ENCODE measurements around the gene KRT6A.
"Not testable (repeated sequence)": the region's sequence is repeated elsewhere in the genome, so short reads cannot be mapped to it uniquely, and the experiment has no call there.

The KRT6A gene

DNA sequence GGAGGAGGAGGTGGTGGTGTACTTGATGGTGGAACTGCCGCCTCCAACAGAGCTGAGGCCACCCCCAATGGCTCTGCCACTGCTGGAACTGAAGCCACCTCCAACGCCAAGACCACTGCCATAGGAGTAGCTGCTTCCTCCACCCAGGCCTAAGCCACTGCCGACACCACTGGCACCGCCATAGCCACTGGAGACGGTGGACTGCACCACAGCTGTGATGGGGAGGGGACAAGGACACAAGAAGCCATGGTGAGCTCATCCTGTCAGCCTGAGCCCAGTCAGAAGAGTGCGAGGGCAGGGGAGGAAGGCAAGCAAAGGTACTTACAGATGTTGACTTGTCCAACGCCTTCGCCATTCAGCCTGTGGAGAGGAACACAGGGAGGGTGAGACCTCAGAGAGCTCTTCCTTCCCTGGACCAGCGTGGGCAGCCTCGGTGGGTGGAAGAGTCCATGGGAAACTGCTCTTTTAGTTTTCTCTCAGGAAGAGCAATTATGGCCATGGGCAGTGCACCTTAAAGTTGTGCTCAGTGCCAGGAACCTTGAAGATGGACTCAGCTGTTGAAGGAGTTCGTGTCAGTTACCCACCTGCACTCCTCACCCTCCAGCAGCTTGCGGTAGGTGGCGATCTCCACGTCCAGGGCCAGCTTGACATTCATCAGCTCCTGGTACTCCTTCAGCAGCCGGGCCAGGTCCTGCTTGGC lies 5.2 kb downstream of the KRT6A start:
- H3K18ac ChIP-seq (ENCODE audit: low read depth in 1 of 2, low read length in 2 of 2); H3K9ac ChIP-seq (ENCODE audit: low read length); H3K4ac ChIP-seq (ENCODE audit: low read depth in 1 of 2, low read length in 2 of 2); H2BK120ac ChIP-seq (ENCODE audit: low read depth, low read length); H3K23ac ChIP-seq (ENCODE audit: low read length in 2 of 2); H3K14ac ChIP-seq (ENCODE audit: low read length in 2 of 2); H2BK12ac ChIP-seq (ENCODE audit: low read length in 2 of 2); DNase-seq; H4K8ac ChIP-seq (ENCODE audit: low read length); H2BK15ac ChIP-seq (ENCODE audit: low read depth, poor library complexity, severe bottlenecking); H2AK5ac ChIP-seq (ENCODE audit: low read length, severe bottlenecking); H2AFZ ChIP-seq (ENCODE audit: low read depth, low read length); H3K4me3 ChIP-seq (ENCODE audit: insufficient read depth in 1 of 2, low read depth in 1 of 2, low read length in 2 of 2); H3K36me3 ChIP-seq (ENCODE audit: control insufficient read depth in 1 of 2, insufficient read depth in 2 of 2, low read depth in 1 of 2, low read length in 2 of 2); H3K27ac ChIP-seq (ENCODE audit: low read length, poor library complexity, severe bottlenecking); H3K4me2 ChIP-seq (ENCODE audit: low read length, poor library complexity, severe bottlenecking); H3K4me1 ChIP-seq (ENCODE audit: control insufficient read depth, insufficient read depth, low read depth, low read length); H2BK5ac ChIP-seq (ENCODE audit: low read depth, low read length, poor library complexity, severe bottlenecking); H4K91ac ChIP-seq (ENCODE audit: low read length); H3K79me1 ChIP-seq (replicated peaks; ENCODE audit: low read length, poor library complexity, severe bottlenecking): not testable (repeated sequence)
- H3K27me3 ChIP-seq (ENCODE audit: control insufficient read depth in 1 of 2, insufficient read depth in 1 of 2, low read length in 2 of 2) = peaks cover 8 to 70% of the 10 kb centered on the region in 2 experiments
- WGBS = 78% methylated on average over 11 of the region's 15 CpGs
- H3K9me3 ChIP-seq (ENCODE audit: control insufficient read depth, low read length) = peaks cover 24% of the 10 kb centered on the region

GRCh38 chr12:52487211-52487610 lies 5.8 kb downstream of the KRT6A start:
- no peak overlapping the region for H2BK15ac ChIP-seq (ENCODE audit: low read depth, poor library complexity, severe bottlenecking)
- no peak overlapping the region for H3K4ac ChIP-seq (ENCODE audit: low read depth in 1 of 2, low read length in 2 of 2)
- H2AFZ ChIP-seq (ENCODE audit: low read depth, low read length) = no peak overlapping the region
- H3K4me2 ChIP-seq (ENCODE audit: low read length, poor library complexity, severe bottlenecking) = no peak overlapping the region
- peaks cover 24% of the 10 kb centered on the region for H3K9me3 ChIP-seq (ENCODE audit: control insufficient read depth, low read length)
- 65% methylated on average over 1 of the region's 1 CpG for WGBS
- H4K8ac ChIP-seq (ENCODE audit: low read length) = no peak overlapping the region
- H3K23ac ChIP-seq (ENCODE audit: low read length in 2 of 2) = no peak overlapping the region
- H3K79me1 ChIP-seq (replicated peaks; ENCODE audit: low read length, poor library complexity, severe bottlenecking) = no peaks in the 10 kb centered on the region
- no peak overlapping the region for H3K4me3 ChIP-seq (ENCODE audit: insufficient read depth in 1 of 2, low read depth in 1 of 2, low read length in 2 of 2)
- H2BK5ac ChIP-seq (ENCODE audit: low read depth, low read length, poor library complexity, severe bottlenecking) = no peak overlapping the region
- no peak overlapping the region for H3K14ac ChIP-seq (ENCODE audit: low read length in 2 of 2)
- peaks cover 8 to 72% of the 10 kb centered on the region in 2 experiments for H3K27me3 ChIP-seq (ENCODE audit: control insufficient read depth in 1 of 2, insufficient read depth in 1 of 2, low read length in 2 of 2)
- H2AK5ac ChIP-seq (ENCODE audit: low read length, severe bottlenecking) = no peak overlapping the region
- H3K9ac ChIP-seq (ENCODE audit: low read length) = no peak overlapping the region
- H2BK120ac ChIP-seq (ENCODE audit: low read depth, low read length) = no peak overlapping the region
- no peak overlapping the region for H2BK12ac ChIP-seq (ENCODE audit: low read length in 2 of 2)
- H3K4me1 ChIP-seq (ENCODE audit: control insufficient read depth, insufficient read depth, low read depth, low read length) = no peaks in the 10 kb centered on the region
- H4K91ac ChIP-seq (ENCODE audit: low read length) = no peak overlapping the region
- H3K18ac ChIP-seq (ENCODE audit: low read depth in 1 of 2, low read length in 2 of 2) = no peak overlapping the region
- no peak for DNase-seq
- no peaks in the 10 kb centered on the region for H3K36me3 ChIP-seq (ENCODE audit: control insufficient read depth in 1 of 2, insufficient read depth in 2 of 2, low read depth in 1 of 2, low read length in 2 of 2)
- H3K27ac ChIP-seq (ENCODE audit: low read length, poor library complexity, severe bottlenecking) = no peak overlapping the region

DNA sequence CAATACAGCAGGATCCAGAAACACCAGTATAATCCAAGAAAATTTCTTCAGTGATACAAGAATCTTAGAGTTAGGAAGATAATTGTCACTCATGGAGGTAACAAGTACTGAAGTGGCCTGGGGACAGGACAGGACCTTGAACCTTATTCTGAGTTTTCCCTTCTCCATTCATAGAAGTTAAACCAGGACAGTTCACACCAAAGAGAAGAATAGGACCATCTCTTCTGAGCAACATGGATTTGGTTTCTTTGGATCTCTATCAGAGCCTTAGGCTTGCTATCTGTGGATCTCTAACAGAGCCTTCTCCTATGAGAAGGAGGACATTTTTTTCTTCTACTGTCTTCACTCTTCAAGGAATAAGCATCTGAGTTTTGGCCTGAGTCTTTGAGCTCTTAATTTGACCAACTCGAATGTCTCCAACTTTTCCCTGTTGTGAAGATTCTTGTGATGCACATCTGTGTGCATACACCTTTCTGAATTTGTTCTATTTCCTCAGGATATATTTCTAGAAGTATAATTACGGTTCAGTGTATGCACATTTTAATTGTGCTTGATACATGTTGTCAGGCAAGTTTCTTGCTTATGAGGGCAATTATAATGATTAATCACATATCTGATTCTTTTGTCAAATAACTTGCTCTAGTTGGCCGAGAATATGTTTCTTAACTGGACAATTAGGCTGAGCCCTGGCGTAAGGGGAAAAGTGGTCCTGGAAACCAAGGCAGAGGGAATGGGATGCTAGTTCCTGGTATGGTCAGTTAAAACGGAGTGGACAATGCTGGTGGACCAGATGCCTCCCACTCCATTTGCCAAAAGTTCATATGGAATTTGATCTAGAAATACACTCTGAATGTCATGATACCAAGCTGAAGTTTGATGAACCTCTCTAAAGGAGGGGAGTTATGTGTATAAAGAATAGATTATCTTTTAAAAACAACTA lies 6.6 kb downstream of the KRT6A start:
- H2BK15ac ChIP-seq (ENCODE audit: low read depth, poor library complexity, severe bottlenecking) = no peak overlapping the region
- no peak overlapping the region for H2BK12ac ChIP-seq (ENCODE audit: low read length in 2 of 2)
- no peaks in the 10 kb centered on the region for H3K4me1 ChIP-seq (ENCODE audit: control insufficient read depth, insufficient read depth, low read depth, low read length)
- H2AFZ ChIP-seq (ENCODE audit: low read depth, low read length) = no peak overlapping the region
- peaks cover 24% of the 10 kb centered on the region for H3K9me3 ChIP-seq (ENCODE audit: control insufficient read depth, low read length)
- H3K9ac ChIP-seq (ENCODE audit: low read length) = no peak overlapping the region
- H2AK5ac ChIP-seq (ENCODE audit: low read length, severe bottlenecking) = no peak overlapping the region
- H4K91ac ChIP-seq (ENCODE audit: low read length) = no peak overlapping the region
- no peaks in the 10 kb centered on the region for H3K36me3 ChIP-seq (ENCODE audit: control insufficient read depth in 1 of 2, insufficient read depth in 2 of 2, low read depth in 1 of 2, low read length in 2 of 2)
- no peak overlapping the region for H3K27ac ChIP-seq (ENCODE audit: low read length, poor library complexity, severe bottlenecking)
- H3K4me2 ChIP-seq (ENCODE audit: low read length, poor library complexity, severe bottlenecking) = no peak overlapping the region
- no peak overlapping the region for H3K18ac ChIP-seq (ENCODE audit: low read depth in 1 of 2, low read length in 2 of 2)
- no peaks in the 10 kb centered on the region for H3K79me1 ChIP-seq (replicated peaks; ENCODE audit: low read length, poor library complexity, severe bottlenecking)
- no peak overlapping the region for H2BK120ac ChIP-seq (ENCODE audit: low read depth, low read length)
- no peak overlapping the region for H3K4ac ChIP-seq (ENCODE audit: low read depth in 1 of 2, low read length in 2 of 2)
- no peak overlapping the region for H3K4me3 ChIP-seq (ENCODE audit: insufficient read depth in 1 of 2, low read depth in 1 of 2, low read length in 2 of 2)
- peaks cover 5 to 68% of the 10 kb centered on the region in 2 experiments for H3K27me3 ChIP-seq (ENCODE audit: control insufficient read depth in 1 of 2, insufficient read depth in 1 of 2, low read length in 2 of 2)
- no peak for DNase-seq
- H3K14ac ChIP-seq (ENCODE audit: low read length in 2 of 2) = no peak overlapping the region
- H2BK5ac ChIP-seq (ENCODE audit: low read depth, low read length, poor library complexity, severe bottlenecking) = no peak overlapping the region
- no peak overlapping the region for H3K23ac ChIP-seq (ENCODE audit: low read length in 2 of 2)
- no peak overlapping the region for H4K8ac ChIP-seq (ENCODE audit: low read length)
- 64% methylated on average over 4 of the region's 5 CpGs for WGBS

DNA sequence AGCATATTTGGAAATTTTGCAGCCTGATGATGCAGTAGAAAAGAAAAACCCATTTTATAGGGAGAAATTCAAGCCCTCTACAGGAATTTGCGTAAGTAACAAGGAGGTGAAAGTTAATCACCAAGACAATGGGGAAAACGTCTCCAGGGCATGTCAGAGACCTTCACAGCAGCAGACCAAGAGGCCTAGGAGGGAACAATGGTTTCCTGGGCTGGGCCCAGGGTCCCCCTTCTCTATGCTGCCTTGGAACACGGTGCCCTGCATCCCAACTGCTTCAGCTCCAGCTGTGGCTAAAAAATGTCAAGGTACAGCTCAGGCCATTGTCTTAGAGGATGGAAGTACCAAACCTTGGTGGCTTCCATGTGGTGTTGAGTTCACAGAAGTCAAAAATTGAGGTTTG lies 13.0 kb downstream of the KRT6A start:
- Histone ChIP-seq H2AK5ac (ENCODE audit: low read length, severe bottlenecking) (no peak overlapping the region), H3K27ac (ENCODE audit: low read length, poor library complexity, severe bottlenecking) (no peak overlapping the region), H3K36me3 (ENCODE audit: control insufficient read depth in 1 of 2, insufficient read depth in 2 of 2, low read depth in 1 of 2, low read length in 2 of 2) (no peaks in the 10 kb centered on the region), H3K9me3 (ENCODE audit: control insufficient read depth, low read length) (peaks cover 22% of the 10 kb centered on the region), H4K8ac (ENCODE audit: low read length) (no peak overlapping the region), H2BK120ac (ENCODE audit: low read depth, low read length) (no peak overlapping the region), H2BK12ac (ENCODE audit: low read length in 2 of 2) (no peak overlapping the region), H3K4me2 (ENCODE audit: low read length, poor library complexity, severe bottlenecking) (no peak overlapping the region), H3K4ac (ENCODE audit: low read depth in 1 of 2, low read length in 2 of 2) (no peak overlapping the region), H4K91ac (ENCODE audit: low read length) (no peak overlapping the region), H2BK15ac (ENCODE audit: low read depth, poor library complexity, severe bottlenecking) (no peak overlapping the region), H3K23ac (ENCODE audit: low read length in 2 of 2) (no peak overlapping the region), H3K18ac (ENCODE audit: low read depth in 1 of 2, low read length in 2 of 2) (no peak overlapping the region), H3K9ac (ENCODE audit: low read length) (no peak overlapping the region), H3K4me1 (ENCODE audit: control insufficient read depth, insufficient read depth, low read depth, low read length) (no peaks in the 10 kb centered on the region), H2BK5ac (ENCODE audit: low read depth, low read length, poor library complexity, severe bottlenecking) (no peak overlapping the region), H3K27me3 (ENCODE audit: control insufficient read depth in 1 of 2, insufficient read depth in 1 of 2, low read length in 2 of 2) (peaks cover 0 to 34% of the 10 kb centered on the region in 2 experiments), H3K79me1 (replicated peaks; ENCODE audit: low read length, poor library complexity, severe bottlenecking) (no peaks in the 10 kb centered on the region), H3K4me3 (ENCODE audit: insufficient read depth in 1 of 2, low read depth in 1 of 2, low read length in 2 of 2) (no peak overlapping the region), H2AFZ (ENCODE audit: low read depth, low read length) (no peak overlapping the region), H3K14ac (ENCODE audit: low read length in 2 of 2) (no peak overlapping the region)
- 56% methylated on average over 3 of the region's 3 CpGs for WGBS
- no peak for DNase-seq

Measured in mesenchymal stem cell (in vitro differentiated cells and primary cell).